GM23248 (cell line): ENCODE data around the gene ANO4.

ENCODE experiments used
- EZH2 ChIP-seq: fragments of 200-600 bp; sonication (generic); IDR thresholded peaks from 2 replicates; pipeline ENCODE4 v1.6.1; 2018; ENCODE audit warnings: antibody characterized with exemption, mild to moderate bottlenecking; ENCODE audit not compliant: insufficient read depth, poor library complexity, severe bottlenecking
- EZH2phosphoT487 ChIP-seq: fragments of 200-600 bp; sonication (generic); IDR thresholded peaks from 2 replicates; pipeline ENCODE4 v1.6.1; 2018; ENCODE audit warnings: antibody characterized with exemption, moderate library complexity, mild to moderate bottlenecking, low read depth; ENCODE audit not compliant: insufficient read depth

DNA sequence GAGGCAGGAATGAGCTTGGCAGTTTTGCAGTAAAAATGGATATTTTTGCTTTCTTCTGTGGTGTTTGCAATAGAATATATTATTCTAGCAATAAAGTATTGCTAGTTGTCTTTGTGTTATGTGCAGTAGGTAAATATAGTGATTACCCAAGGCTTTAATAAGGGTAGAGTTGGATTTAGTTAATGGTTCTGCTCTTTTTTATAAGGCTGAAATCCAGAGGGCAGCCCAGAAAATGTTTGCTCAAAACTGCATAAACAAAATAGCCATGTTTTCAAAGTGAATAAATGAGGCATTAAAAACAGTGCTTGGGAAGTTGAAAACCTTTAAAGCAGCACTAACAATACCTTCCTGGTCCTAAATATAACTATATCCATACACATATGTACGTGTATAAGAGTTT is 253.1 kb downstream of the ANO4 start:
- no peak for TF ChIP-seq EZH2
- no peak for TF ChIP-seq EZH2phosphoT487
